CD14-positive monocyte (primary cell): ENCODE data around the gene PDILT. TPM values are rescaled to one million over a fixed set of nuclear protein-coding genes. Genes with fewer than 3 reads are reported as not detected.

Experiments
- DNase-seq, 3 donors: peaks; one replicate each; pipeline ENCODE4 v3.0.0-alpha.2; 2011 to 2022
- H2AFZ ChIP-seq: 2 replicates; pipeline ENCODE4 v1.6.0; 2012; ENCODE audit warnings: mild to moderate bottlenecking, low read depth, low read length, inconsistent platforms; ENCODE audit not compliant: insufficient read depth, poor library complexity, severe bottlenecking
- H3K27ac ChIP-seq, 2 donors: 1 replicate in 1 of 2; 2 replicates in 1 of 2; pipeline ENCODE4 v1.5.1; 2012 to 2013; ENCODE audit warnings: low read length in 2 of 2, control low read depth in 1 of 2, inconsistent platforms in 1 of 2, low read depth in 1 of 2, mild to moderate bottlenecking in 1 of 2
- H3K27me3 ChIP-seq, 2 donors: one replicate each; pipeline versions ENCODE4 v1.6.0 to v1.6.1; 2011 to 2013; ENCODE audit warnings: low read length in 2 of 2; ENCODE audit not compliant: control insufficient read depth in 2 of 2, insufficient read depth in 2 of 2
- H3K36me3 ChIP-seq, 2 donors: replicated peaks in 1 of 2; 1 replicate in 1 of 2; 2 replicates in 1 of 2; pipeline versions ENCODE4 v1.5.1 to v1.6.1; 2012 to 2013; ENCODE audit warnings: low read length in 2 of 2, control low read depth in 1 of 2, inconsistent platforms in 1 of 2, mild to moderate bottlenecking in 1 of 2; ENCODE audit not compliant: insufficient read depth in 2 of 2, control insufficient read depth in 1 of 2
- H3K4me1 ChIP-seq, 2 donors: 1 replicate in 1 of 2; 2 replicates in 1 of 2; pipeline versions ENCODE4 v1.5.1 to v1.6.1; 2012 to 2013; ENCODE audit warnings: low read length in 2 of 2, control low read depth in 1 of 2, inconsistent platforms in 1 of 2, mild to moderate bottlenecking in 1 of 2, moderate library complexity in 1 of 2; ENCODE audit not compliant: insufficient read depth in 2 of 2, control insufficient read depth in 1 of 2
- H3K4me2 ChIP-seq: replicated peaks from 2 replicates; pipeline ENCODE3; 2012; ENCODE audit warnings: low read length, moderate library complexity, mild to moderate bottlenecking; ENCODE audit not compliant: poor library complexity, severe bottlenecking; ENCODE audit errors: extremely low read depth
- H3K4me3 ChIP-seq, 3 experiments: fragments of 200-600 bp in 1 of 3; sonication (generic) in 1 of 3; replicated peaks in 1 of 3; 1 replicate in 2 of 3; 2 replicates in 1 of 3; pipeline ENCODE4 v1.5.1; 2011 to 2013; ENCODE audit warnings: low read length in 3 of 3, mild to moderate bottlenecking in 3 of 3, control low read depth in 2 of 3, low read depth in 2 of 3, inconsistent platforms in 1 of 3, moderate library complexity in 1 of 3
- H3K79me2 ChIP-seq: 2 replicates; pipeline ENCODE4 v1.6.0; 2012; ENCODE audit warnings: mild to moderate bottlenecking, control low read depth, inconsistent platforms, low read length, moderate library complexity; ENCODE audit not compliant: insufficient read depth
- H3K9ac ChIP-seq: 2 replicates; pipeline ENCODE4 v1.6.0; 2017; ENCODE audit warnings: low read length, mild to moderate bottlenecking; ENCODE audit not compliant: insufficient read depth, poor library complexity, severe bottlenecking
- H3K9me3 ChIP-seq, 2 donors: replicated peaks in 1 of 2; 1 replicate in 1 of 2; 2 replicates in 1 of 2; pipeline versions ENCODE4 v1.5.1 to v1.6.1; 2012 to 2013; ENCODE audit warnings: low read length in 2 of 2, control low read depth in 1 of 2; ENCODE audit not compliant: control insufficient read depth in 1 of 2, insufficient read depth in 1 of 2
- H4K20me1 ChIP-seq: 2 replicates; pipeline ENCODE4 v1.6.0; 2012; ENCODE audit warnings: mild to moderate bottlenecking, low read length, control low read depth, moderate library complexity; ENCODE audit not compliant: insufficient read depth
- H3K27ac Mint-ChIP-seq, 7 donors: one replicate each; pipeline ENCODE4 v1.8.0; 2020; ENCODE audit warnings: mild to moderate bottlenecking in 7 of 7, mixed read lengths in 7 of 7, moderate library complexity in 6 of 7, inconsistent platforms in 2 of 7
- H3K27me3 Mint-ChIP-seq, 3 donors: one replicate each; pipeline ENCODE4 v1.8.0; 2021 to 2022; ENCODE audit warnings: low read depth in 3 of 3, mild to moderate bottlenecking in 3 of 3, mixed read lengths in 3 of 3, moderate library complexity in 3 of 3, inconsistent platforms in 1 of 3
- H3K36me3 Mint-ChIP-seq, 2 donors: one replicate each; pipeline ENCODE4 v1.8.0; 2020; ENCODE audit warnings: mixed read lengths in 2 of 2, inconsistent platforms in 1 of 2, mild to moderate bottlenecking in 1 of 2
- H3K4me1 Mint-ChIP-seq: one replicate; pipeline ENCODE4 v1.8.0; 2020; ENCODE audit warnings: mild to moderate bottlenecking, mixed read lengths
- H3K4me3 Mint-ChIP-seq, 2 donors: one replicate each; pipeline ENCODE4 v1.8.0; 2020; ENCODE audit warnings: mild to moderate bottlenecking in 2 of 2, mixed read lengths in 2 of 2, moderate library complexity in 1 of 2
- H3K9me3 Mint-ChIP-seq, 7 donors: one replicate each; pipeline ENCODE4 v1.8.0; 2020 to 2022; ENCODE audit warnings: mixed read lengths in 7 of 7, mild to moderate bottlenecking in 6 of 7, moderate library complexity in 6 of 7, inconsistent platforms in 2 of 7
- WGBS: methylation state at CpG from one replicate; pipeline ENCODE4 v1.1.5; 2013; ENCODE audit warnings: missing lambda C conversion rate; ENCODE audit not compliant: insufficient coverage; 5-methylcytosine and 5-hydroxymethylcytosine counted together
- intact Hi-C, 2 donors: fragments of 100-400 bp; cut with micrococcal nuclease; formaldehyde crosslinking; loops; one replicate each; pipeline versions ENCODE4 v1.15.0 to v1.15.1; 2023
- polyA plus RNA-seq, 3 donors: library from polyadenylated mRNA; depleted of rRNA in 1 of 3; unstranded in 2 of 3; stranded (reverse) in 1 of 3; fragments of 300-500 nt in 2 of 3; fragments of >200 nt in 1 of 3; fragmentation: Illumina TruSeq in 2 of 3; gene quantifications; 1 replicate in 2 of 3; 2 replicates in 1 of 3; pipeline ENCODE4 v1.2.3, GENCODE V29; 2012 to 2021
- TF ChIP-seq, protein P1 (sequence below): fragments of 200-600 bp; IDR thresholded peaks from one replicate; pipeline ENCODE4 v1.8.0; 2022; ENCODE audit warnings: antibody characterized with exemption, mild to moderate bottlenecking

The PDILT gene
- polyA plus RNA-seq, 3 donors = not detected

DNA sequence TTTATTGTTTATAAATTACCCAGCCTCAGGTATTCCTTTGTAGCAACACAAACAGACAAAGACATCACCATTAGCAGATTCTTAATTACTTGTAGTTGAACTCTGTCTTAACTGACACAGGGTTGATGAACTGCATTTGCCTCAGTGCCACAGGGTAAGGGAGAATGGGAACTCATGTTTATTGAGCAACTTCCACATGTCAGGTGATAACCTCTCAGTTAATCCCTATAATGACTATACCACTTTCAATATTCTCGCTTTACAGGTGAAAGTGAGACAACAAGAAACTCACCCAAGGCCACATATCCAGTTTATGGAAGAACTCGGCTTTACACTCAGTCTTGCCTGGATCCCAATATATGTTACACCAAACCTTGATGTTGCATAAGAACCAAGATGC is 8.6 kb downstream of the PDILT start:
- no peak overlapping the region for H3K27ac Mint-ChIP-seq

GRCh38 chr16:20393801-20394577 is 10.5 kb downstream of the PDILT start:
- no peak for DNase-seq
- no peaks in the 10 kb centered on the region for H3K36me3 Mint-ChIP-seq
- Histone ChIP-seq H3K27me3 (no peaks in the 10 kb centered on the region), H3K9ac (no peak overlapping the region), H3K9me3 (no peaks in the 10 kb centered on the region), H3K79me2 (no peaks in the 10 kb centered on the region), H3K36me3 (no peaks in the 10 kb centered on the region), H3K4me1 (no peaks in the 10 kb centered on the region), H2AFZ (no peak overlapping the region), H3K4me3 (no peak overlapping the region), H4K20me1 (no peaks in the 10 kb centered on the region), H3K4me2 (no peak overlapping the region), H3K27ac (no peak overlapping the region)
- H3K4me3 Mint-ChIP-seq = no peak overlapping the region
- H3K27ac Mint-ChIP-seq = no peak overlapping the region
- H3K9me3 Mint-ChIP-seq = no peaks in the 10 kb centered on the region
- intact Hi-C loops = no loop called here
- no peaks in the 10 kb centered on the region for H3K4me1 Mint-ChIP-seq
- 50% methylated on average over 1 of the region's 2 CpGs for WGBS
- TF ChIP-seq, protein P1, sequence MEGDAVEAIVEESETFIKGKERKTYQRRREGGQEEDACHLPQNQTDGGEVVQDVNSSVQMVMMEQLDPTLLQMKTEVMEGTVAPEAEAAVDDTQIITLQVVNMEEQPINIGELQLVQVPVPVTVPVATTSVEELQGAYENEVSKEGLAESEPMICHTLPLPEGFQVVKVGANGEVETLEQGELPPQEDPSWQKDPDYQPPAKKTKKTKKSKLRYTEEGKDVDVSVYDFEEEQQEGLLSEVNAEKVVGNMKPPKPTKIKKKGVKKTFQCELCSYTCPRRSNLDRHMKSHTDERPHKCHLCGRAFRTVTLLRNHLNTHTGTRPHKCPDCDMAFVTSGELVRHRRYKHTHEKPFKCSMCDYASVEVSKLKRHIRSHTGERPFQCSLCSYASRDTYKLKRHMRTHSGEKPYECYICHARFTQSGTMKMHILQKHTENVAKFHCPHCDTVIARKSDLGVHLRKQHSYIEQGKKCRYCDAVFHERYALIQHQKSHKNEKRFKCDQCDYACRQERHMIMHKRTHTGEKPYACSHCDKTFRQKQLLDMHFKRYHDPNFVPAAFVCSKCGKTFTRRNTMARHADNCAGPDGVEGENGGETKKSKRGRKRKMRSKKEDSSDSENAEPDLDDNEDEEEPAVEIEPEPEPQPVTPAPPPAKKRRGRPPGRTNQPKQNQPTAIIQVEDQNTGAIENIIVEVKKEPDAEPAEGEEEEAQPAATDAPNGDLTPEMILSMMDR = no peak
- peaks cover 0 to 7% (median 0%) of the 10 kb centered on the region in 3 donors for H3K27me3 Mint-ChIP-seq

More for the DNA sequence above, 8.6 kb downstream of the PDILT start:
- H2AFZ ChIP-seq = no peak overlapping the region
- H4K20me1 ChIP-seq = no peaks in the 10 kb centered on the region
- H3K4me3 ChIP-seq = no peak overlapping the region
- H3K4me3 Mint-ChIP-seq = no peak overlapping the region
- TF ChIP-seq, protein P1 = no peak
- intact Hi-C loops = no loop called here
- no peaks in the 10 kb centered on the region for H3K9me3 ChIP-seq
- H3K36me3 Mint-ChIP-seq = no peaks in the 10 kb centered on the region
- H3K9ac ChIP-seq = no peak overlapping the region
- H3K79me2 ChIP-seq = no peaks in the 10 kb centered on the region
- H3K27ac ChIP-seq = no peak overlapping the region
- WGBS = 80% methylated on average over 1 of the region's 2 CpGs
- H3K4me1 Mint-ChIP-seq = no peaks in the 10 kb centered on the region
- H3K27me3 ChIP-seq = no peaks in the 10 kb centered on the region
- no peak for DNase-seq
- no peaks in the 10 kb centered on the region for H3K9me3 Mint-ChIP-seq
- H3K4me2 ChIP-seq = no peak overlapping the region
- no peaks in the 10 kb centered on the region for H3K36me3 ChIP-seq
- no peaks in the 10 kb centered on the region for H3K4me1 ChIP-seq
- H3K27me3 Mint-ChIP-seq = peaks cover 0 to 5% (median 3%) of the 10 kb centered on the region in 3 donors
